Measurements from ENCODE around the gene DIP2C.

DIP2C gene

GRCh38 chr10:389261-389790, 300.1 kb downstream of the DIP2C start:
- DNase-seq (ENCODE audit: low spot score), result no peak

- no peak for DNase-seq (ENCODE audit: low spot score)
Measured at GRCh38 chr10:388661-389045, 300.8 kb downstream of the DIP2C start.

- DNase-seq (ENCODE audit: low spot score), result no peak
Measured at GRCh38 chr10:387909-388660, 301.4 kb downstream of the DIP2C start.

GRCh38 chr10:387593-387891, 301.9 kb downstream of the DIP2C start:
- no peak for DNase-seq (ENCODE audit: low spot score)

- DNase-seq (ENCODE audit: low spot score), result no peak
Measured at GRCh38 chr10:386771-387592, 302.5 kb downstream of the DIP2C start.

GRCh38 chr10:385571-386300, 303.7 kb downstream of the DIP2C start:
- DNase-seq (ENCODE audit: low spot score), result no peak

- no peak for DNase-seq (ENCODE audit: low spot score)
Measured at GRCh38 chr10:384538-385305, 304.7 kb downstream of the DIP2C start.

- DNase-seq (ENCODE audit: low spot score), result no peak
Measured at GRCh38 chr10:383519-383918, 305.9 kb downstream of the DIP2C start.

GRCh38 chr10:381805-382204, 307.7 kb downstream of the DIP2C start:
- no peak for DNase-seq (ENCODE audit: low spot score)

GRCh38 chr10:381346-381745, 308.1 kb downstream of the DIP2C start:
- no peak for DNase-seq (ENCODE audit: low spot score)

GRCh38 chr10:380313-380940, 309.0 kb downstream of the DIP2C start:
- no peak for DNase-seq (ENCODE audit: low spot score)

GRCh38 chr10:378930-379704, 310.4 kb downstream of the DIP2C start:
- peak; percentile 56 for DNase-seq (ENCODE audit: low spot score)

GRCh38 chr10:378230-378929, 311.1 kb downstream of the DIP2C start:
- no peak for DNase-seq (ENCODE audit: low spot score)

GRCh38 chr10:377228-377627, 312.2 kb downstream of the DIP2C start:
- no peak for DNase-seq (ENCODE audit: low spot score)

GRCh38 chr10:375815-376505, 313.5 kb downstream of the DIP2C start:
- no peak for DNase-seq (ENCODE audit: low spot score)

- DNase-seq (ENCODE audit: low spot score), result no peak
Measured at GRCh38 chr10:374354-374753, 315.1 kb downstream of the DIP2C start.

- peak; percentile 77 for DNase-seq (ENCODE audit: low spot score)
Measured at GRCh38 chr10:373526-374309, 315.8 kb downstream of the DIP2C start.

- DNase-seq (ENCODE audit: low spot score), result peak; percentile 47
Measured at GRCh38 chr10:373015-373414, 316.5 kb downstream of the DIP2C start.

- no peak for DNase-seq (ENCODE audit: low spot score)
Measured at GRCh38 chr10:372566-372965, 316.9 kb downstream of the DIP2C start.

All from kidney tubule cell (primary cell).